Measurements from ENCODE around the gene MBP.
"Not testable (repeated sequence)": the region's sequence is repeated elsewhere in the genome, so short reads cannot be mapped to it uniquely, and the experiment has no call there.

Gene MBP

GRCh38 chr18:76951456-76952247 lies 180.9 kb downstream of the MBP start:
- no peak for ATAC-seq (ENCODE audit: low read depth)
- H3K27ac ChIP-seq (ENCODE audit: poor library complexity, severe bottlenecking), result no peak overlapping the region
- DNase-seq (ENCODE audit: low spot score), result no peak

GRCh38 chr18:76948345-76948744 lies 184.2 kb downstream of the MBP start:
- Histone ChIP-seq H3K4me3 (ENCODE audit: severe bottlenecking) (no peak overlapping the region), H3K4me1 (ENCODE audit: insufficient read depth, poor library complexity, severe bottlenecking) (no peaks in the 10 kb centered on the region), H3K27me3 (ENCODE audit: insufficient read depth, poor library complexity, severe bottlenecking) (no peaks in the 10 kb centered on the region), H3K27ac (ENCODE audit: poor library complexity, severe bottlenecking) (no peak overlapping the region), H3K9me3 (ENCODE audit: severe bottlenecking) (no peaks in the 10 kb centered on the region), H3K36me3 (ENCODE audit: low read depth) (peaks cover 18% of the 10 kb centered on the region)
- DNase-seq (ENCODE audit: low spot score) (no peak), ATAC-seq (ENCODE audit: low read depth) (no peak)
- TF ChIP-seq CTCF (IDR thresholded peaks at IDR 0.05; ENCODE audit: poor library complexity, severe bottlenecking), result no peak

More at GRCh38 chr18:76951456-76952247, 180.9 kb downstream of the MBP start:
- no peak for TF ChIP-seq CTCF (IDR thresholded peaks at IDR 0.05; ENCODE audit: poor library complexity, severe bottlenecking)
- Histone ChIP-seq H3K4me3 (ENCODE audit: severe bottlenecking) (no peak overlapping the region), H3K27me3 (ENCODE audit: insufficient read depth, poor library complexity, severe bottlenecking) (no peaks in the 10 kb centered on the region), H3K9me3 (ENCODE audit: severe bottlenecking) (no peaks in the 10 kb centered on the region), H3K4me1 (ENCODE audit: insufficient read depth, poor library complexity, severe bottlenecking) (no peaks in the 10 kb centered on the region), H3K36me3 (ENCODE audit: low read depth) (peaks cover 23% of the 10 kb centered on the region)

GRCh38 chr18:76944346-76944745 lies 188.2 kb downstream of the MBP start:
- not testable (repeated sequence) for H3K27ac ChIP-seq (ENCODE audit: poor library complexity, severe bottlenecking)

GRCh38 chr18:76943542-76944339 lies 188.8 kb downstream of the MBP start:
- H3K4me1 ChIP-seq (ENCODE audit: insufficient read depth, poor library complexity, severe bottlenecking), result no peaks in the 10 kb centered on the region
- no peak for DNase-seq (ENCODE audit: low spot score)

More at GRCh38 chr18:76944346-76944745, 188.2 kb downstream of the MBP start:
- H3K27me3 ChIP-seq (ENCODE audit: insufficient read depth, poor library complexity, severe bottlenecking); DNase-seq (ENCODE audit: low spot score); H3K9me3 ChIP-seq (ENCODE audit: severe bottlenecking); H3K4me3 ChIP-seq (ENCODE audit: severe bottlenecking); H3K4me1 ChIP-seq (ENCODE audit: insufficient read depth, poor library complexity, severe bottlenecking); ATAC-seq (ENCODE audit: low read depth): not testable (repeated sequence)
- H3K36me3 ChIP-seq (ENCODE audit: low read depth), result peaks cover 23% of the 10 kb centered on the region

More at GRCh38 chr18:76943542-76944339, 188.8 kb downstream of the MBP start:
- H3K9me3 ChIP-seq (ENCODE audit: severe bottlenecking), result no peaks in the 10 kb centered on the region
- H3K4me3 ChIP-seq (ENCODE audit: severe bottlenecking), result no peak overlapping the region
- H3K27ac ChIP-seq (ENCODE audit: poor library complexity, severe bottlenecking), result no peak overlapping the region
- no peak for TF ChIP-seq CTCF (IDR thresholded peaks at IDR 0.05; ENCODE audit: poor library complexity, severe bottlenecking)
- no peaks in the 10 kb centered on the region for H3K27me3 ChIP-seq (ENCODE audit: insufficient read depth, poor library complexity, severe bottlenecking)
- peaks cover 20% of the 10 kb centered on the region for H3K36me3 ChIP-seq (ENCODE audit: low read depth)
- ATAC-seq (ENCODE audit: low read depth), result peak; percentile 35; the same call in 2 of the 3 replicates
